ENCODE measurements around the gene PDLIM5. TPM values are rescaled to one million over a fixed set of nuclear protein-coding genes. Genes with fewer than 3 reads are reported as not detected.

The PDLIM5 gene
- total and polyA plus RNA-seq, 2 of the 8 experiments (the other 6 are each of a cell fraction or from before 2014, with no cell fraction given): 37.3 to 62.1 TPM

DNA sequence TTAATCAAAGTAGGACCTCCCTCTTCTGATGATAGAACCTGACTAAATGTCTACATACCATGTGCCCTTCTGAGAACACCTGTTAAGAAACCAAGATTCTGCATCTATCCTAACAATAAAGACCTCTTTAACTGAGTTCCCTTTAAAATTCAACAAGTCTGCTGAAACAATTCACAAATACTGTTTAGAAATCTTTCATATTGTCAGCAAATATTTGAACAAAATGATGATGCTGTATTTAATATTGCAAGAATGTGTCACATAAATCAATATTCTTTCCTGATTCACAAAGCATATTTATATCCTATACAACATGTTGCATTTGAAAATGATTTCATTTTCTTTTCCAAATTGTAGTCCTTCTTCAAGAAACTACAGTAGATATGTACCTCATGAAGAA, 246.4 kb downstream of the PDLIM5 start:
- Histone ChIP-seq H2AK5ac (ENCODE audit: low read depth, low read length) (no peak overlapping the region), H3K4me3 (ENCODE audit: extremely low read depth in 1 of 4, insufficient read depth in 2 of 4, low read depth in 3 of 4, low read length in 4 of 4) (no peak overlapping the region), H3K79me2 (ENCODE audit: control insufficient read depth in 1 of 2, insufficient read depth in 2 of 2, low read length in 2 of 2) (no peaks in the 10 kb centered on the region), H3K4ac (replicated peaks; ENCODE audit: insufficient read length, low read depth, low read length) (no peak overlapping the region), H3K56ac (replicated peaks; ENCODE audit: insufficient read length, low read depth, low read length) (no peak overlapping the region), H3K18ac (ENCODE audit: extremely low read depth, low read length) (no peak overlapping the region), H3K9me3 (ENCODE audit: insufficient read depth in 2 of 2, low read depth in 1 of 2, low read length in 1 of 2) (no peaks in the 10 kb centered on the region), H4K20me1 (replicated peaks in 1 of 2; ENCODE audit: control insufficient read depth in 1 of 2, insufficient read depth in 2 of 2, low read length in 2 of 2) (no peaks in the 10 kb centered on the region), H3K23ac (ENCODE audit: insufficient read length) (no peak overlapping the region), H3K23me2 (ENCODE audit: low read depth, low read length) (no peaks in the 10 kb centered on the region), H4K5ac (ENCODE audit: insufficient read length, low read depth, low read length) (no peak overlapping the region), H3K4me1 (replicated peaks in 1 of 4; ENCODE audit: control insufficient read depth in 3 of 4, insufficient read depth in 4 of 4, low read length in 3 of 4) (no peaks in the 10 kb centered on the region), H2BK12ac (ENCODE audit: low read depth, low read length) (no peak overlapping the region), H4K8ac (ENCODE audit: extremely low read depth, insufficient read depth, low read length) (no peak overlapping the region), H2BK20ac (ENCODE audit: low read length) (no peak overlapping the region), H3K36me3 (ENCODE audit: control insufficient read depth in 2 of 4, insufficient read depth in 4 of 4, low read length in 3 of 4) (no peaks in the 10 kb centered on the region), H4K91ac (replicated peaks; ENCODE audit: insufficient read length, low read length) (no peak overlapping the region), H3K9ac (replicated peaks in 1 of 4; ENCODE audit: extremely low read depth in 1 of 4, low read depth in 3 of 4, low read length in 3 of 4) (no peak overlapping the region), H3K79me1 (ENCODE audit: low read depth, low read length) (no peaks in the 10 kb centered on the region), H3K27me3 (replicated peaks in 1 of 4; ENCODE audit: control insufficient read depth in 3 of 4, extremely low read depth in 1 of 4, insufficient read depth in 3 of 4, low read length in 3 of 4) (no peaks in the 10 kb centered on the region), H3K14ac (ENCODE audit: insufficient read length) (no peak overlapping the region), H2BK5ac (ENCODE audit: low read depth, low read length) (no peak overlapping the region), H2BK15ac (ENCODE audit: low read length) (no peak overlapping the region), H3K27ac (ENCODE audit: low read depth, low read length) (no peak overlapping the region), H2AFZ (ENCODE audit: low read length) (no peak overlapping the region), H3K4me2 (ENCODE audit: insufficient read depth in 1 of 2, low read depth in 2 of 2, low read length in 2 of 2) (no peak overlapping the region), H2BK120ac (replicated peaks; ENCODE audit: low read depth, low read length) (no peak overlapping the region)
- DNase-seq (ENCODE audit: low read depth in 1 of 2, low spot score in 2 of 2) (no peak), FAIRE-seq (no peak)
- ChIA-PET CTCF (ENCODE audit: partially characterized antibody) (no interaction called here), POLR2A (ENCODE audit: partially characterized antibody) (no interaction called here)
- TF ChIP-seq TCF12 (IDR thresholded peaks at IDR 0.05; ENCODE audit: low read depth, low read length) (no peak), SIX5 (IDR thresholded peaks at IDR 0.05; ENCODE audit: low read depth, low read length) (no peak), PHF8 (conservative IDR thresholded peaks at IDR 0.05; ENCODE audit: low read depth, low read length) (no peak), NANOG (IDR thresholded peaks at IDR 0.05; ENCODE audit: insufficient read depth, low read depth, low read length, poor library complexity, severe bottlenecking) (no peak), CEBPB (IDR thresholded peaks at IDR 0.05; ENCODE audit: low read depth, low read length) (no peak), JUN (IDR thresholded peaks at IDR 0.05; ENCODE audit: low read depth, low read length) (no peak), CBX8 (IDR thresholded peaks at IDR 0.05; ENCODE audit: borderline replicate concordance, low read depth, low read length) (no peak), KDM1A (IDR thresholded peaks at IDR 0.05; ENCODE audit: borderline replicate concordance, low read length) (no peak), SIRT6 (IDR thresholded peaks at IDR 0.05; ENCODE audit: low read length) (no peak), RAD21 (IDR thresholded peaks at IDR 0.05 in 1 of 2, conservative IDR thresholded peaks at IDR 0.05 in 1 of 2; ENCODE audit: low read depth in 2 of 2, low read length in 2 of 2) (no peak), NRF1 (IDR thresholded peaks at IDR 0.05; ENCODE audit: low read depth, low read length) (no peak), YY1 (IDR thresholded peaks at IDR 0.05; ENCODE audit: low read depth, low read length) (no peak)
- TF ChIP-seq, protein P1, sequence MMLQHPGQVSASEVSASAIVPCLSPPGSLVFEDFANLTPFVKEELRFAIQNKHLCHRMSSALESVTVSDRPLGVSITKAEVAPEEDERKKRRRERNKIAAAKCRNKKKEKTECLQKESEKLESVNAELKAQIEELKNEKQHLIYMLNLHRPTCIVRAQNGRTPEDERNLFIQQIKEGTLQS (IDR thresholded peaks at IDR 0.05; ENCODE audit: insufficient read depth, low read depth, low read length): no peak
- TF ChIP-seq, protein P2, sequence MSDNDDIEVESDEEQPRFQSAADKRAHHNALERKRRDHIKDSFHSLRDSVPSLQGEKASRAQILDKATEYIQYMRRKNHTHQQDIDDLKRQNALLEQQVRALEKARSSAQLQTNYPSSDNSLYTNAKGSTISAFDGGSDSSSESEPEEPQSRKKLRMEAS (IDR thresholded peaks at IDR 0.05): no peak
- TF ChIP-seq, protein P3, sequence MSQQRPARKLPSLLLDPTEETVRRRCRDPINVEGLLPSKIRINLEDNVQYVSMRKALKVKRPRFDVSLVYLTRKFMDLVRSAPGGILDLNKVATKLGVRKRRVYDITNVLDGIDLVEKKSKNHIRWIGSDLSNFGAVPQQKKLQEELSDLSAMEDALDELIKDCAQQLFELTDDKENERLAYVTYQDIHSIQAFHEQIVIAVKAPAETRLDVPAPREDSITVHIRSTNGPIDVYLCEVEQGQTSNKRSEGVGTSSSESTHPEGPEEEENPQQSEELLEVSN (IDR thresholded peaks at IDR 0.05): no peak

All from H1 (cell line).